ENCODE measurements around the gene LRP2.

The LRP2 gene

GRCh38 chr2:169081551-169081950, 280.8 kb downstream of the LRP2 start:
- in situ Hi-C loops (cut with HindIII; ENCODE audit: low pct_ligation_motif_present, low sequenced_read_pairs): no loop called here
- no peak overlapping the region for H3K27ac ChIP-seq
- no peaks in the 10 kb centered on the region for H3K27me3 ChIP-seq (replicated peaks)
- TF ChIP-seq CTCF (IDR thresholded peaks at IDR 0.05; ENCODE audit: low read depth, low read length, missing control alignments): no peak
- no peaks in the 10 kb centered on the region for H3K36me3 ChIP-seq (replicated peaks)
- no peak for DNase-seq
- no peak overlapping the region for H3K4me3 ChIP-seq (ENCODE audit: low read depth, low read length)

DNA sequence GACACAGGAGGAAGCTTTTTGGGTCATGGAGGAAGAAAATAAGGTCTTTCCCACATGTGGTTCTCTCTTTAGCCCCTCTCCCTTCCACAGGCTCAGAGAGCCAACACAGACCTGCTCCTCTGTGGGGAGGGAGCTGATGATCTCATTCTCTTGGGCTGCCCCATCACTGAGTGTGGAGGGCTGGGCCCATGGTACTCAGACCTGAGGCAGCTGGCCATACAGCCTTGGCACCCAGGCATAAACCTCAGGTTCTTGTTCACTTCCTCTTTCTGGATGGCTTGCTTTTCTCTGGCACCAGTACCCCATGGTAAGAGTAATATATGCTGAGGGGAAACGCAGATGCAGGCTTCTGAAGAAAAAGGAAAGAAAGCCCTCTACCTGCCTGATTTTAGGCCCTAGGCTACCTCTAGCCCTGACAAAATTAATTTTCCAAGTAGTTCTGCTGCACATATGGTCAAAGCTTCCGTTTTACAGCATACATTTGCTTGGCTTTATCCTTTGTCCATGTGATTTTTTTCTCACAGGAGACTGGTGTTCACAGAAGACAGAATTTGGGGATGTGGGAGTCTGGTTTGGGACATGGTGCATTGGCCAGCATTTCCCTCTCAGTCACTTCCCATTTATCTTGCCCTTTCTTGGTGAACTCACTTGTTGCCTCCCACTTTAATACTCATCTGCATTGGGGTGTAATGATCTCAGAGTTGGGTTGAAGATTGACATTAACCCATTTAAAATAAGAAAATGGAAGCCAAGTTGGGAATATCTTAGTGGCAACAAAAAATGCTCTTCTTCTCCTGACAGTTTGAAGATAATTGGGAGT, 281.9 kb downstream of the LRP2 start:
- no peak for DNase-seq
- in situ Hi-C loops (cut with HindIII; ENCODE audit: low pct_ligation_motif_present, low sequenced_read_pairs): no loop called here
- no peak overlapping the region for H3K27ac ChIP-seq
- H3K4me3 ChIP-seq (ENCODE audit: low read depth, low read length): no peak overlapping the region
- H3K36me3 ChIP-seq (replicated peaks): no peaks in the 10 kb centered on the region
- H3K27me3 ChIP-seq (replicated peaks): no peaks in the 10 kb centered on the region
- no peak for TF ChIP-seq CTCF (IDR thresholded peaks at IDR 0.05; ENCODE audit: low read depth, low read length, missing control alignments)

DNA sequence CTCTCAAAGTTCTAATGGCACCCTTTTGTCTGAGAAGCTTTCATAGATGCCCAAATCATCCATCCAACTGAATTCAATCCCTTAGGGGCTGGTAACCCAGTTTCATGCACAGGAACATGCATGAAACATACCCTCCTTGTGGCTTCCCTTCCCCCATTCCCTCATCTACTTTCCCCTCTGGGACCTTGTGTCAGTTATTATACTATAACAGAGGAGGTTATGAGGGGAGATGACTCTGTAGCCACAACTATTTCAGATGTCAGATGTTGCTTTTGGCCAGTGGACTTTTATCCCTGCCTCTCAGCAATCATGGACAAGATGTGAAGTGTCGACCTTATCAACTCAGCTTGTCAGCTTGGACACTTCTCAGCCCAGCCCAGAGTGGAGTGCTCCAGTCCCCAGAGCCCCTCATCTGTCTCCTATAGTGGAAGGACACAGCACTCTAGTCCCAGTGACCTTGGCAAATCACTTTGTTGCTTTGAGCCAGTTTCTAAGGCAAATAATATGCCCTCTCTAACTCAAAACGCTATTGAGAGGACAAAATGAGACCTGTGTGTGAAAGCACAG, 284.6 kb downstream of the LRP2 start:
- no peak overlapping the region for H3K27ac ChIP-seq
- DNase-seq: no peak
- in situ Hi-C loops (cut with HindIII; ENCODE audit: low pct_ligation_motif_present, low sequenced_read_pairs): no loop called here
- no peaks in the 10 kb centered on the region for H3K36me3 ChIP-seq (replicated peaks)
- no peak for TF ChIP-seq CTCF (IDR thresholded peaks at IDR 0.05; ENCODE audit: low read depth, low read length, missing control alignments)
- H3K27me3 ChIP-seq (replicated peaks): no peaks in the 10 kb centered on the region
- H3K4me3 ChIP-seq (ENCODE audit: low read depth, low read length): no peak overlapping the region
